GM18511 (cell line): Measurements from ENCODE around the gene CNKSR1.
A peak's percentile ranks its signal among the peaks of the same experiment; 100 is the strongest.
"Not testable (repeated sequence)": the region's sequence is repeated elsewhere in the genome, so short reads cannot be mapped to it uniquely, and the experiment has no call there.

Experiments
- ATAC-seq: cut with Tn5 transposase; IDR thresholded peaks from one replicate; pipeline ENCODE4 v1.9.1; 2021; ENCODE audit warnings: mild to moderate bottlenecking, moderate library complexity; ENCODE audit not compliant: unreplicated experiment

Gene CNKSR1

DNA sequence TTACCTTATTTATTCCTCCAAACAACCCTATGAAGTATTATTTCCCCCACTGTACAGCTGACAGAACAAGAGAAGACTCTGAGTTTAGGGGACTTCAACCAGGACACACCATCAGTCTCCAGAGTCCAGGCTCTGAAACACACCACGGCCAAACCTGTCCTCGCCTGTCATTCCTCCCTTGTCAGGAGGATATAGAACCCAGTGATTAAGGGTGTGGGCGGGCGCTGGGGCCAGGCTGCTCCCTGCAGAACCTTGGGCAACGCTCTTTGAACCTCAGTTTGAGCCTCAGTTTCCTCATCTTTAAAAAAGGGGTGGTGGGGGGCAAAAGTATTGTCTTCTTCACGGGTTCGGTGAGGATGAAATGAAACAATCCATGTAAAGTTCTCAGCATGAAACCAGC, 47.3 kb downstream of the CNKSR1 start:
- ATAC-seq = no peak

DNA sequence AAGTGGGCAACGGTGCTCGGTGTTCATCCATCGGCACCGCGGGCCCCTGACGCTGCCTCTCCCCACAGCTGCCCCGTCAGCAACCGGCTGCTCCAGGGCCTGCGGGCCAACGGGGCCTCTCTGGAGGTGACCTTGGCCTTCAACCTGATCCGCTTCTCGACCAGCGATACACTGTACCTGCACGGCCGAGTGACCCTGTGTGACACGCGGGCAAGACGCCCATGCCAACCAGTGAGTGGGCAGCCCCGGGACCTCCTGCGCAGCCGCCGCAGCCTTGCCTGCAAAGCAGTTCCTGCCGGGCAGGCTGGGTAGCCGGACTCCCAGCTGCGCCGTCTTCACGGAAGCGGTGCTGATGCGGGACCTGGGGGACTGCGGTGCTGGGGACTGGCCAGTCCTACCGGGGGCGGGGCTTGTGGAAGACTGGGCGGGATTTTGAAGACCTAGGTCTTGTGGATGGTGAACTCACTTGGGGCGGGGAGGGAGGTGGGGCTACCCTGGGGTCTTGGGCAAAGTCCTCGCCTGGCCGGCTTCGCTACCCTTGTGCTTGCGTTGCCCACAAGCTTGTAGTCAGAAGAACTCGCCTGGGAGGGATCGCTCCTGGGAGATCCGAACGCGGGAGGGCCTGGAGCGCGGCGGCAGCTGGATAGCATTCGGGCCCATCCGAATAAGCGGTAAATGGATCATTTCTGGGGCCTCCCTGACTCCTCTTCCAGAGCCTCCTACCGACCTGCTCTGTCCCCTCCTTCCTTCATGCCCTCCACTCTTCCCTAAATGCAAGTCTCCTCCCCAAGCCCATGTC, 47.9 kb downstream of the CNKSR1 start:
- no peak for ATAC-seq

DNA sequence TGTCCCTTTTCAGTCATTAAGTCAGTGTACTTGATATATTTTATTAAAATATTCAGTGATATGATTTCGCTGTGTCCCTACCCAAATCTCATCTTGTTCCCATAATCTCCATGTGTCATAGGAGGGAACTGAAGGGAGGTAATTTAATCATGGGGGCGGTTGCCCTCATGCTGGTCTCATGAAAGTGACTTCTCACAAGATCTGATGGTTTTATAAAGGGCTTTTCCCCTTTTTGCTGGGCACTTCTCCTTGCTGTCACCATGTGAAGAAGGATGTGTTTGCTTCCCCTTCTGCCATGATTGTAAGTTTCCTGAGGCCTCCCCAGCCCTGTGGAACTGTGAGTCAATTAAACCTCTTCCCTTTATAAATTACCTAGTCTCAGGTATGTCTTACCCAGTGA, 53.4 kb downstream of the CNKSR1 start:
- not testable (repeated sequence) for ATAC-seq

DNA sequence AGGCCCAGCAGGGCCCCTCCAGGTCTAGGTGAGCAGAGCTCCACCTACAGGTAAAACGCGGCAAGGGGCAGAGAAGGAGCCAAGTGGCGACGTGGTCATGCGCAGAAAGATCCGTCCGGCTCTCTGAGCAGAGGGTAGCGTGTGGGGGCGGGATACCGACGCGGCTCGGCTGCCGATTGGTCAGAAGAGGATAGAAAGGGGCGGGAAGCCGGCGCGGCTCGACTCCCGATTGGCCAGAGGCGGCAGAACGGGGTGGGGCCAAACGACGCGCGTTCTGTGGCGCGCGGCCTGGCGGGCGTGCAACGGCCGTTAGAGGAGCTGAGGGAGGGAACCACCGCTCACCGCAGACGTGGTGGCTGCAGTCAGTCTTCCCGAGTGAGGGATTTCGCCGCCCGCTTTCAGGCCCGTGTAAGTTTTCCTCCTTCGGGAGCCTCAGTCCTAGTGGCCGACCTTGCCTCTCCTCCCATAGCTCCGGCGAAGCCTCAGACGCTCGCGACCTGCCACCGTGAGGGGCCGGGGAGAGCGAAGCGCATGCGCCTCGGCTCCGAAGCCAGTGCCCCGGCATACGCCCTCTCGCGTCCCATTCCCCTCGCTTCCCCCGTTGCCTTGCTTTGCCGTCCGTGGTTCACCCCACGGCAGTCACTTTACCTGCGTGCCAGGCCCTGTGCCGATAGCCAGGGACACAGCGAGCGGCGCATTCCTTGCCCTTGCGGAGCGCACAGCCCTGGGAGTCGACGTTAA, 56.8 kb downstream of the CNKSR1 start, which contains the start of gene CEP85:
CEP85 (plus strand) TSS at position 298 of the 741 bp plus-strand sequence. CDS start 5,584 bp downstream, outside the sequence.
- peak; percentile 91 for ATAC-seq

DNA sequence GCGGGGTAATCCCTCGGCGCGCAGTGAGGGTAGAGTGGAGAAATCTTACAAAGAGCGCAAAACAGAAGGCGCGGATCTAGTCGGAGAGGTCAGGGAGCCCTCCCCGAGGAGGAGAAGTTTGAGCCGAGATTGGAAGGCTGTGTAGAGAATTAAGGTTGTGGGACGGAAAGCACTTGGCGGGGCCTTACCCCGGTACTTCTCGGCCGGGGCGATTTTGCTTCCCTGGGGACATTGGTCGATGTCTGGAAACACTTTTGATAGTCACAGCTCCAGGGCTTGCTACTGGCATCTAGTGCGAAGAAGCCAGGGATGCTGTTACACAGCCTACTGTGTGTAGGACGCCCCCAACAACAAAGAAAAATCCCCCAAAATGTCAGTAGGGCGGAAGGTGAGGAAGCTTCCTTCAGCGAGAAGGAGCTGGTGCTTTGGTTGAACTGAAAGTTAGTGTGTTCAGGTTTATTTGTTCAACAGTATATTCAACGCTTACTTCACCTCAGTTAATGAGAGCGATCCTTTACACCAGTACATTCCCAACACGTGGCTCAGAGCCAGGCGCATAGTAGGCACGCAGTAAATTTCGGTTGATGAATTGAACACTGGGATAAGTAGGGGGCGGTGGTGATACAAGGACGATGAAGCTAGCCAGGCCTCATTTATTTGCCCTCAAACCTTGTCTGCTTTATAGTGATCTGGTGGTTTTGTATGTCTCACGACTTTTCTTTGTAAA, 57.5 kb downstream of the CNKSR1 start:
- no peak for ATAC-seq

DNA sequence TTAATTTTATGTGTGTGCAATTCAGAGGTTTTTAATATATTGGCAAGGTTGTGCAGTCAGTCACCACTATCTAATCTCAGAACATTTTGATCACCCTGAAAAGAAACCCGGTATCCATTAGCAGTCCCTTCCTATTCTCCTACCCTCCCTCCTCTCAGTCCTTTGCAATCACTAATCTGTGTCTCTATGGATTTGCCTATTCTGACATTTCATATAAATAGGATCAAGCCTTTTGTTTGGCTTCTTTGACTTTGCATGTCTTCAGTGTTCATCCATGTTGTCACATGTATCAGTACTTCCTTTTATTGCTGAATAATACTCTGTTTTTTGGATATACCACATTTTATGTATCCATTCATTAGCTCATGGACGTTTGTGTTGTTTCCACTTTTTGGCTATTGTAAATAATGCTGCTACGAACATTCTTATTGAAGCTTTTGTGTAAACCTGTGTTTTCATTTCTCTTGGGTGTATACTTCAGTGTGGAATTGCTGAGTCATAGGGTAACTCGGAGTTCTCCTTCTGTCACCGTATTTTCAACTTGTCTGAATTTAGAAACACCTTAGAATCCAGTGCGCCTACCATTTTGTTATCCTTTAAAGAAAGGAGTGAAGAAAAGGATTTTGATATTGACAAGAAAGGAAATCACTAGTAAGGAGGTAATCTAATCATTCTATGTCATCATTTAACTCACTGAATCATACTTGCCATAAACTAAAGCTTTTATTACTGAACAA, 60.1 kb downstream of the CNKSR1 start:
- no peak for ATAC-seq
